ENCODE results near the gene SDR42E1. TPM values are rescaled to one million over a fixed set of nuclear protein-coding genes. Genes with fewer than 3 reads are reported as not detected.
A peak's percentile ranks its signal among the peaks of the same experiment; 100 is the strongest.

Gene SDR42E1, protein sequence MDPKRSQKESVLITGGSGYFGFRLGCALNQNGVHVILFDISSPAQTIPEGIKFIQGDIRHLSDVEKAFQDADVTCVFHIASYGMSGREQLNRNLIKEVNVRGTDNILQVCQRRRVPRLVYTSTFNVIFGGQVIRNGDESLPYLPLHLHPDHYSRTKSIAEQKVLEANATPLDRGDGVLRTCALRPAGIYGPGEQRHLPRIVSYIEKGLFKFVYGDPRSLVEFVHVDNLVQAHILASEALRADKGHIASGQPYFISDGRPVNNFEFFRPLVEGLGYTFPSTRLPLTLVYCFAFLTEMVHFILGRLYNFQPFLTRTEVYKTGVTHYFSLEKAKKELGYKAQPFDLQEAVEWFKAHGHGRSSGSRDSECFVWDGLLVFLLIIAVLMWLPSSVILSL
- 10 to 100 TPM; 12.0 to 12.4 TPM for total RNA-seq

DNA sequence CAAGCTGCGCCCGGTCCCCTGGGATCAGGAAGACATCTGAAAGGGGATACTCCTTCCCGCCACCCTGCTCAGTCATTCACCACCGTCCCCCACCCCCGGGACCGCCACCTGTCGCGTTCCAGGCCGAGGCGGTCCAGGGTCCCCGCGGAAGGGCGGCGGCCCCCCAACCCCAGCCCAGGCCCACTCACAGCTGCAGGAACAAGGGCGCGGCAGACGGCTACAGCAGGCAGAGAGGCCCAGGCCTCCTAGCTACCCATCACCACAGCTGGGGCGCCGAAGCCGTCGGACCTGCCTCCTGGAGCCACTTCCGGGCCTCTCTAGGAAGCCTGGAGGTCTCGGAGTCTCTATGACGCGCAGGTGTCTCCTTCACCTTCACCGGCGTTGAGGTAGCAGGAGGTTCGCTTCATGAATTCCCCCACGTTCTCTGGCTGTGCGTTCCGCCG is at the start of gene SDR42E1:
TSS of gene SDR42E1 (minus strand) at position 272 of the 443 bp plus-strand sequence. CDS start 10,612 bp downstream, outside the sequence.
- POLR2A ChIA-PET, result no interaction called here
- Mint-ChIP-seq H3K9me3 (ENCODE audit: insufficient read depth) (peaks cover 21% of the 10 kb centered on the region), H3K27me3 (ENCODE audit: low read depth) (peaks cover 14% of the 10 kb centered on the region), H3K4me3 (peak within 1 kb of the TSS; percentile 85), H3K27ac (peak within 1 kb of the TSS; percentile 87), H3K36me3 (ENCODE audit: low read depth) (peaks cover 33% of the 10 kb centered on the region), H3K4me1 (ENCODE audit: low read depth) (peaks cover 18% of the 10 kb centered on the region)
- CTCF ChIA-PET, result interaction anchor here (1.0 to 1.6 kb wide), 2 partner anchors 121 to 219 kb away, joined by 3 to 4 read pairs; no protein-coding TSS in a partner anchor
- peak; percentile 80 for DNase-seq
- peak; percentile 94 for ATAC-seq

DNA sequence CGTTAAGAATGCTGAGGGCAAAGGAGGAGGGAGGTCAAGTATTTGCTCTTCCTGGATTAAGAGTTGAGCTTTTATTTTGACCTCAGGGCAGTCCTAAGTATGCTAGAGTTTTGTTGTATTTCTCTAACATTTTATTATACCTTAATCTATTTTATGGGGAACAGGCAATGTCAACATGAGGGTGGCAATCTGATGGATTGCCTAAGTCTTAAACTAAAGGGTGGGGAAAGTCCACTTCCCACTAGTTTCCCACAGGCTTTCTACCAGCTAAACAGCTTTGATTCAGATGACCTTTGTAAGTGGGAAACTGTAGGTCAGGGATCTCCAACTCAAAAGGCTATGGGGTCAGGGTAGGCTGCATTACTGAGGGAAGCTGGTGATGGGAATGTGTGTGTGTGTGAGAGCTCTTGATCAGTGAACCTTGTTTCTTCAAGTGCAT is 48.7 kb upstream of the SDR42E1 start:
- Mint-ChIP-seq H3K4me3 (no peak overlapping the region), H3K4me1 (ENCODE audit: low read depth) (no peaks in the 10 kb centered on the region), H3K36me3 (ENCODE audit: low read depth) (no peaks in the 10 kb centered on the region), H3K27ac (no peak overlapping the region), H3K27me3 (ENCODE audit: low read depth) (peaks cover 8% of the 10 kb centered on the region), H3K9me3 (ENCODE audit: insufficient read depth) (no peaks in the 10 kb centered on the region)
- ATAC-seq (no peak), DNase-seq (no peak)
- ChIA-PET CTCF (interaction anchor here (0.8 to 1.4 kb wide), 4 partner anchors 9 to 170 kb away, joined by 3 to 4 read pairs (median 3); no protein-coding TSS in a partner anchor), POLR2A (no interaction called here)

DNA sequence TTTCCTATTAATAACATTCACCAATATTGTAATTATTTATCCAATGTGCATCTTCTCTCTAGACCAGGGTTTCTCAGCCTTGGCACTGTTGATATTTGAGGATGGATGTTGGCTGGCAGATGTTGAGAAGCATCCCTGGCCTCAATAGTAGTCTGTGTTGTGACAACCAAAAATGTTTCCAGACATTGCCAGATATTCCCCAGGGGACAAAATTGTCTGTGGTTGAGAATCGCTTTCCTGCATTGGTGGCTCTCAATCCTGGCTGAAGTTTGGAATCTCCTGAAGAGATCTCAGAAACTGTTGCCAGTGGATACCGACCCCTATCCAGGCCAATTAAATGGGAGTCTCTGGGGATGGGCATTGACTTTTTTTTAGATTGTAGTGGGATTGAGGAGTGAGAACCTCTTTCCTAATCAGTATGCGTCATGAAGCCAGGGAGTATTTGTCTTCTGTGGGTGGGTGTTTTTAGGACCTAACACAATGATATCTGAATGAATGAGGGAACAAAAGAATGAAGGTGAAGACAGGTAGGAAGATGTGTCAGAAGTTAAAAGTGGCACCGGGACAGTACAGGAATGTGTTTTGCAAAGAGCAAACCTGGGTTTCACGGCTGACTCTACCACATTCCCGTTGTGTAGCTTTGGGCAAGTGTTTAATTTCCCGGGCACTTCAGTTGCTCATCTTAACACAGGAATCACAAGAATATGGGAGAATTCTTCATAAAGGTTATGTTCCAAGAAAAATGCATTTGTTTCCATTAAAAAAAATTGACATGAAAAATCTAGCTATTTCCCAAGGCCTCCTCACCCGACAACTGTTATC is 48.1 kb upstream of the SDR42E1 start:
- H3K27me3 Mint-ChIP-seq (ENCODE audit: low read depth), result peaks cover 8% of the 10 kb centered on the region
- DNase-seq (no peak), ATAC-seq (no peak)
- ChIA-PET POLR2A (no interaction called here), CTCF (interaction anchor here (0.8 to 1.1 kb wide), 3 partner anchors 9 to 171 kb away, joined by 3 read pairs; no protein-coding TSS in a partner anchor)
- H3K27ac Mint-ChIP-seq, result no peak overlapping the region
- no peak overlapping the region for H3K4me3 Mint-ChIP-seq
- H3K4me1 Mint-ChIP-seq (ENCODE audit: low read depth), result no peaks in the 10 kb centered on the region
- no peaks in the 10 kb centered on the region for H3K36me3 Mint-ChIP-seq (ENCODE audit: low read depth)
- H3K9me3 Mint-ChIP-seq (ENCODE audit: insufficient read depth), result no peaks in the 10 kb centered on the region

DNA sequence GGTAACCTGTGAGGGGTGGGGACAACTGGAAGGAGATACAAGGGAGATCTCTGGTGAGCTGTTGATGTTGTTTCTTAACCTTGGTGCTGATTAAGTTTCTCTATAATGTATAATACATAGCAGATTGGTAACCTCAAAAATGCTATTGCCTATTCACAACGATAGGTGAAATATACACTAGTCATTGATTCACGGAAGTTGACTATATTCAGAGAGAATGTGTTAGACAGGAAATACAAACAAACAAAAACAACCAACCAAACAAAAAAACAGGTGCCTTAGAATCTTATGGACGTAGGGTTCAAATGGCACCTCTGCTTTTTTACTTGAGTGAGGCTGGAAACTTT is 45.3 kb upstream of the SDR42E1 start:
- no peak for ATAC-seq
- no peak overlapping the region for H3K27ac Mint-ChIP-seq
- CTCF ChIA-PET, result no interaction called here

DNA sequence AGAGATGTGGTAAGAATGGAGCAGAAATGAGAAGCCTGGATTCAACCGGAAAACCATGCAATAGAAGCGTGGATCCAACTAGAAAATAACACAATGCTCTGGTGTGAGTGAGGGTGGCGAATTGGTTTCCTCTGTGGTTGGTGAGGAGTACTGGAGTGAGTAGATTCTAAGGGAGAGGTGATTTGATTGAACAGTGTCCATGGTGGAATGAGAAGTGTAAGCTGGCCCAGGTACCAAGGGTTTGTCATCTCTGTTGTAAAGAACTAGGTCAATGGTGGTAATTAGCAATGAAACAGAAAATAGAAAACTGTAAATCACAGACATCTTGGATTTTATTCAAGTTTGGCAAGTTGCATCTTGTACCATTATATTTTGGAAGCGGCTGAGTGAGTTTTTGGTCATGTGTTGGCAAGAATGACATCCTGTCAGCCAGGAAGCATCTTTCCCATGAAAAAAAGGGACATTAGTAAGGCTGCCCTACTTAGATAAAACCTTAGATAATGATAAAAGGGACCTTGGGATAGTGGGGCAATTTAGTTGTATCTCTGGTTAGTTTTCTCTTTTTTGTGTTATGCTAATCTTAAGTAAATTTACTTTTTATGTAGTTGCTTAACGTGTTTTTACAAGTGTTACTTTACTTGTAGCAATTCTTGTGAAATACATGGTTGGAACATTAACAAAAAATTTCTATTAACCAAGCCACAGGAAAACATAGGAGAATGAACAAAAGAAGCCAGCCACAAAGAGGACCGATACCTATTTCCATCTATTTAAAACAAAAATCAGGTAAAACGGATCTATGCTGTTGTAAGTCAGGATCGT is 44.7 kb upstream of the SDR42E1 start:
- Mint-ChIP-seq H3K4me1 (ENCODE audit: low read depth) (no peaks in the 10 kb centered on the region), H3K27me3 (ENCODE audit: low read depth) (peaks cover 8% of the 10 kb centered on the region), H3K27ac (no peak overlapping the region), H3K36me3 (ENCODE audit: low read depth) (no peaks in the 10 kb centered on the region), H3K4me3 (no peak overlapping the region), H3K9me3 (ENCODE audit: insufficient read depth) (no peaks in the 10 kb centered on the region)
- DNase-seq (no peak), ATAC-seq (no peak)
- ChIA-PET POLR2A (no interaction called here), CTCF (no interaction called here)

More for the DNA sequence above, 45.3 kb upstream of the SDR42E1 start:
- Mint-ChIP-seq H3K4me1 (ENCODE audit: low read depth) (no peaks in the 10 kb centered on the region), H3K36me3 (ENCODE audit: low read depth) (no peaks in the 10 kb centered on the region), H3K9me3 (ENCODE audit: insufficient read depth) (no peaks in the 10 kb centered on the region), H3K4me3 (no peak overlapping the region), H3K27me3 (ENCODE audit: low read depth) (peaks cover 8% of the 10 kb centered on the region)
- no peak for DNase-seq
- POLR2A ChIA-PET, result no interaction called here

DNA sequence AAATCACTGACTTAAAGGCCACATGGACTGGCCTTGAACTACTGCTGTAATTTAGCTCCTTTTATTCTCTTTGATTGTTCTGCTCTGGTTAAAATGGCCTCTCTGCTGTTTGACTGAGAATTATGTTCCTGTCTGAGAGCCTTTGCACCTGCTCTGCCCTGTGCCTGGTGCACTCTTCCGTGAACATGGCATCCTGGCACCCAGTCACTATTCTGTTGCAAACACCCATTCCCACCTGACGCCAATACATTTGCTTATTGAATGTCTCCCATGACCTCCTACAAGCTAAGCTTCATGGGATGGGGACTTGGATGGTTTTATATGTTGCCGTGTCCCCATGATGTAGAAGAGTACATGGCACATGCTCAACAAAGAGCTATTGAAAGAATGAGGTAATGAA is 43.8 kb upstream of the SDR42E1 start:
- ATAC-seq (no peak), DNase-seq (no peak)
- H3K9me3 Mint-ChIP-seq (ENCODE audit: insufficient read depth), result no peaks in the 10 kb centered on the region
- H3K36me3 Mint-ChIP-seq (ENCODE audit: low read depth), result no peaks in the 10 kb centered on the region
- CTCF ChIA-PET, result interaction anchor here (0.9 kb wide), 1 partner anchor 36 kb away, joined by 3 read pairs; no protein-coding TSS in a partner anchor
- POLR2A ChIA-PET, result no interaction called here
- peaks cover 12% of the 10 kb centered on the region for H3K27me3 Mint-ChIP-seq (ENCODE audit: low read depth)
- H3K27ac Mint-ChIP-seq, result no peak overlapping the region
- no peaks in the 10 kb centered on the region for H3K4me1 Mint-ChIP-seq (ENCODE audit: low read depth)
- no peak overlapping the region for H3K4me3 Mint-ChIP-seq

DNA sequence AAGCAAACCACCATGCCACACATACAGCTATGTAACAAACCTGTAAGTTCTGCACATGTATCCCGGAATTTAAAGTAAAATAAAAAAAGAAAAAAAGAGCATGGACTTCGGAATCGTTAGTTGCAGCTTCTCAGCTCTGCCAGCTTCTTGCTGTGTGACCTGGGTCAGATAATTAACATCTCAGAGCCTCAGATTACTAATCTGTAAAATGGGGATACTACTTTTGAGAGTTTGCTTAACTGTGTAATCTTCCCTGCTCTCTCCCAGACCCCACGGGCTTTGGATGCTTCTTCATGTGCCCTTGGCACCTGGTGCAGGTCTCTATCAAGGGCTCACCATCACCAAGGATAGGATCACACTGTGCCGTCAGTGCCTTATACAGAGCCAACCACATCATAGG is 40.4 kb upstream of the SDR42E1 start:
- H3K4me1 Mint-ChIP-seq (ENCODE audit: low read depth), result no peaks in the 10 kb centered on the region
- H3K36me3 Mint-ChIP-seq (ENCODE audit: low read depth), result no peaks in the 10 kb centered on the region
- no peak overlapping the region for H3K4me3 Mint-ChIP-seq
- no peak overlapping the region for H3K27ac Mint-ChIP-seq
- H3K27me3 Mint-ChIP-seq (ENCODE audit: low read depth), result peaks cover 29% of the 10 kb centered on the region
- no peaks in the 10 kb centered on the region for H3K9me3 Mint-ChIP-seq (ENCODE audit: insufficient read depth)
- ChIA-PET POLR2A (no interaction called here), CTCF (no interaction called here)
- ATAC-seq (no peak), DNase-seq (no peak)

DNA sequence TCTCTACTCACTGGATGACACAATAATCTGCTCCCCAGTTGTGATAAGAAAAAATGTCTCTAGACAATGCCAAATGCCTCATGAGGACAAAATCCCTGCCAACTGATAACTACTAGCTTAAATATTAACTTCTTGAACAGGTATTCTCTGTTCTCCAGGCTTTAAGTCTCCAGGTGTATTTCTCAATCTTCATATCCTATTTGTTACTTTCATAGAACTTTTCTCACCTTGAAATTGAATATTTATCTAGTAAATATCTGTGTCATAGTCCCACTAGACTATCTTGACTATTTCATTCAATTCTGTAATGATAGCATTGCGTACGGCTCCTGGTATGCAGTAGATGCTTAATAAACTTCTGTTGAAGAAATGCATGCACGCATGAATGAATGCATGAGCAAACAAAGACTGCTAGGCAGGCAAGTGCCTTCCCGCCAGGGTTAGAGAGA is 39.7 kb upstream of the SDR42E1 start:
- peaks cover 31% of the 10 kb centered on the region for H3K27me3 Mint-ChIP-seq (ENCODE audit: low read depth)
- DNase-seq, result no peak
- no peak overlapping the region for H3K27ac Mint-ChIP-seq
- ATAC-seq, result no peak
- H3K9me3 Mint-ChIP-seq (ENCODE audit: insufficient read depth), result no peaks in the 10 kb centered on the region
- CTCF ChIA-PET, result interaction anchor here (3.7 kb wide), 1 partner anchor 11 kb away, joined by 14 read pairs; no protein-coding TSS in a partner anchor
- no peak overlapping the region for H3K4me3 Mint-ChIP-seq
- POLR2A ChIA-PET, result no interaction called here
- H3K36me3 Mint-ChIP-seq (ENCODE audit: low read depth), result no peaks in the 10 kb centered on the region
- H3K4me1 Mint-ChIP-seq (ENCODE audit: low read depth), result no peaks in the 10 kb centered on the region

DNA sequence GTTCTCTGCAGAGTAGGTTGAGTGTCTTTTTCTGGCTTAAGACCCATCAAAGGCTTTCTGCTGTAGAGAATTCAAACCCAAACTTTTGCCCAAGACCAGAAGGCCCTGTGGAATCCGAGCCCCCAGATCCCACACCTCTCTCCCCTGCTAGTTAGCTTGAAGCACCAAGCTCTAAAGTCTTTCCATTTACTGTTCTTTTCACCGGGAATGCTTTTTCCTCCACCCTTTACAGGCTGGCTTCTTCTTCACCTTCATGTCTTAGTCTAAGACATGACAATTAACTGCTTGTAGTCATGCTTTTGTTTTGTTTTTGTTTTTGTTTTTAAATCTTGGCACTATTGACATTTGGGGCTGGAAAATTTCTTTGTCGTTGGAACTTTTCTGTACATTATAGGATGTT is 39.2 kb upstream of the SDR42E1 start:
- ChIA-PET CTCF (interaction anchor here (1.2 to 3.7 kb wide), 2 partner anchors 12 to 180 kb away, joined by 3 to 14 read pairs; no protein-coding TSS in a partner anchor), POLR2A (no interaction called here)
- H3K4me1 Mint-ChIP-seq (ENCODE audit: low read depth), result no peaks in the 10 kb centered on the region
- no peak for ATAC-seq
- no peak for DNase-seq
- H3K27ac Mint-ChIP-seq, result no peak overlapping the region
- H3K4me3 Mint-ChIP-seq, result no peak overlapping the region
- no peaks in the 10 kb centered on the region for H3K9me3 Mint-ChIP-seq (ENCODE audit: insufficient read depth)
- no peaks in the 10 kb centered on the region for H3K36me3 Mint-ChIP-seq (ENCODE audit: low read depth)
- peaks cover 31% of the 10 kb centered on the region for H3K27me3 Mint-ChIP-seq (ENCODE audit: low read depth)

DNA sequence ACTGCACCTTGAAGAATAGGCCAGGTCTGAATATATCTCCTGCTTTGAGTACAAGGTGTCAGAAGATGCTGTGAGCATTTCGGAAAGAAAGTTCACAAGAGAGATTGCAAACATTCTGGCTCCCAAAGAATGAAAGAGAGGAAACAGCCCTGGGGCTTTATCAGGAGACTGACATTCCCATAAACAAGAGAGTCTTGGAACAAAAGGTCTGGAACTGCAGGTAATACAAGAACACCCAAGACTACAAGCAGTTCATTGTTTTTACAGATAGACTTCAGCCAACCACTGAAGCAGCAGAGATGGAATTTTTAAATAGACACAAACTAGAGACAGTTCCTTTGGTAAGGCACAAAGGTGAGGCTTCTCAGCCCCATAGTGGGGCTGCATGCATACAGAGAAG is 38.2 kb upstream of the SDR42E1 start:
- Mint-ChIP-seq H3K4me1 (ENCODE audit: low read depth) (no peaks in the 10 kb centered on the region), H3K36me3 (ENCODE audit: low read depth) (no peaks in the 10 kb centered on the region), H3K4me3 (no peak overlapping the region), H3K9me3 (ENCODE audit: insufficient read depth) (no peaks in the 10 kb centered on the region), H3K27ac (no peak overlapping the region), H3K27me3 (ENCODE audit: low read depth) (peaks cover 27% of the 10 kb centered on the region)
- CTCF ChIA-PET, result interaction anchor here (1.2 to 3.7 kb wide), 2 partner anchors 13 to 181 kb away, joined by 3 to 14 read pairs; no protein-coding TSS in a partner anchor
- DNase-seq (no peak), ATAC-seq (no peak)
- POLR2A ChIA-PET, result no interaction called here

DNA sequence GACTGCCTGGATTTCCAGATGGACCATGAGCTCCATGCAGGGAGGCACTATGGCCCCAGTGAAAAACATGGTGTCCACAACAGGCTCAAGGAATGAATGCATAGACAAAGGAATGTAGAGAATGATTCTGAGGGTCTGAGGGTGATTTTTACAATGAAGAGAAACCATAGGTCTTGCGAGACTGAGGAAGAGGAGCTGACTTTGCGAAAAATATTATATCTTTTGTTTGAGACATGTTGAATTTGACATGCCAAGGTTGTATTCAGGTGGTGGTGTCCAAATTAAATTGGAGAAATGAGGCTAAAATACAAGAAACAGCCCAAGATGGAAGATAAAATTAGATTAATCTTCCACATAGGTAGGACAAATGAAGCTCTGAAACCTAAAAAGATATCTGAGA is 36.5 kb upstream of the SDR42E1 start:
- POLR2A ChIA-PET, result no interaction called here

More for the DNA sequence above, 36.5 kb upstream of the SDR42E1 start:
- Mint-ChIP-seq H3K9me3 (ENCODE audit: insufficient read depth) (no peaks in the 10 kb centered on the region), H3K27me3 (ENCODE audit: low read depth) (peaks cover 28% of the 10 kb centered on the region), H3K27ac (no peak overlapping the region), H3K4me1 (ENCODE audit: low read depth) (no peaks in the 10 kb centered on the region), H3K36me3 (ENCODE audit: low read depth) (no peaks in the 10 kb centered on the region), H3K4me3 (no peak overlapping the region)
- DNase-seq (no peak), ATAC-seq (no peak)
- CTCF ChIA-PET, result interaction anchor here (3.7 kb wide), 1 partner anchor 14 kb away, joined by 14 read pairs; no protein-coding TSS in a partner anchor

Data from activated CD8-positive, alpha-beta T cell treated with anti-CD3 and anti-CD28 coated beads, Interleukin-2, amount 10 ng/mL, durations not matched to agents 7 days and 5 days (primary cell).